ENCODE results near the gene WBP1L. TPM values are rescaled to one million over a fixed set of nuclear protein-coding genes. Genes with fewer than 3 reads are reported as not detected.

The WBP1L gene
- total and polyA plus RNA-seq, 12 donors, result 14.3 to 33.3 (median 20.7) TPM

DNA sequence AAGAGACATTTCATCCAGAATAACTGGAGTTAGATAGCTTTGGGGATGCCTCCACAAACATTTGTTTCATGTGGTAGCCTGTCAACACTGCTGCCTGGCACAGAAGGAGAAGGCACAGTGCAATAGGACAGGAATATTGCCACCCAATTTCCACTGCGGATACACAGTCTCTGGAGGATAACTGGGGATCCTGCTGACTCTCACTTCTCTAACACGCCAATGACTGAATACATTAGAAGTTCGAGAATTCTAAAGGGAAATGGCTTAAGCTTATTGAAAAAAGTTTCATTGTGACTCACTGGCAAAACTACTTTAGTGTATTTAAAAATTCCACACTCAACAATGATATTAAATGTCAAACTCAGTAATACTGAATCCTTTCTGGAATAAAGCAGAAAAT lies 42.5 kb upstream of the WBP1L start:
- intact Hi-C loops (cut with DNase I), result no loop called here
- Histone ChIP-seq H3K27me3 (no peaks in the 10 kb centered on the region), H3K27ac (no peak overlapping the region), H3K36me3 (peaks cover 0 to 45% (median 18%) of the 10 kb centered on the region in 9 donors), H3K4me3 (no peak overlapping the region), H3K4me1 (peaks cover 0 to 14% (median 0%) of the 10 kb centered on the region in 9 donors), H3K9me3 (no peaks in the 10 kb centered on the region)
- 78 to 79% methylated on average over 3 of the region's 3 CpGs for WGBS, 2 donors
- ATAC-seq, result peak in 5 of 8 donors; percentile 42 to 85 (median 64)
- TF ChIP-seq, protein P1, sequence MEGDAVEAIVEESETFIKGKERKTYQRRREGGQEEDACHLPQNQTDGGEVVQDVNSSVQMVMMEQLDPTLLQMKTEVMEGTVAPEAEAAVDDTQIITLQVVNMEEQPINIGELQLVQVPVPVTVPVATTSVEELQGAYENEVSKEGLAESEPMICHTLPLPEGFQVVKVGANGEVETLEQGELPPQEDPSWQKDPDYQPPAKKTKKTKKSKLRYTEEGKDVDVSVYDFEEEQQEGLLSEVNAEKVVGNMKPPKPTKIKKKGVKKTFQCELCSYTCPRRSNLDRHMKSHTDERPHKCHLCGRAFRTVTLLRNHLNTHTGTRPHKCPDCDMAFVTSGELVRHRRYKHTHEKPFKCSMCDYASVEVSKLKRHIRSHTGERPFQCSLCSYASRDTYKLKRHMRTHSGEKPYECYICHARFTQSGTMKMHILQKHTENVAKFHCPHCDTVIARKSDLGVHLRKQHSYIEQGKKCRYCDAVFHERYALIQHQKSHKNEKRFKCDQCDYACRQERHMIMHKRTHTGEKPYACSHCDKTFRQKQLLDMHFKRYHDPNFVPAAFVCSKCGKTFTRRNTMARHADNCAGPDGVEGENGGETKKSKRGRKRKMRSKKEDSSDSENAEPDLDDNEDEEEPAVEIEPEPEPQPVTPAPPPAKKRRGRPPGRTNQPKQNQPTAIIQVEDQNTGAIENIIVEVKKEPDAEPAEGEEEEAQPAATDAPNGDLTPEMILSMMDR (IDR thresholded peaks at IDR 0.05), result no peak
- DNase-seq, result no peak

DNA sequence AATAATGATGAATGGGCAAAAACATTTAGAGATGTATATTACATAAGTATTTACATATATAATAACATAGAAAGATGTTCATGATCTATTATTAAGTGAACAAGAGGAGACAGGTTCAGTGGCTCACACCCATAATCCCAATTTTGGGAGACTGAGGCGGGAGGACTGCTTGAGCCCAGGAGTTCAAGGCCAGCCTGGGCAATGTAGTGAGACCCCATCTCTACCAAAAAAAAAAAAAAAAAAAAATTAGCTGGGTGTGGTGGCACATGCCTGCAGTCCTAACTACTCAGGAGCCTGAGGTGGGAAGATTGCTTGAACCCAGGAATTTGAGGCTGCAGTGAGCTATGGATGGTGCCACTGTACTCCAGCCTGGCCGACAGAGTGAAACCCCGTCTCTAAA lies 42.0 kb upstream of the WBP1L start:
- Histone ChIP-seq H3K36me3 (peaks cover 0 to 40% (median 18%) of the 10 kb centered on the region in 9 donors), H3K9me3 (no peaks in the 10 kb centered on the region), H3K4me1 (peaks cover 0 to 14% (median 0%) of the 10 kb centered on the region in 9 donors), H3K4me3 (no peak overlapping the region), H3K27ac (no peak overlapping the region), H3K27me3 (no peaks in the 10 kb centered on the region)
- intact Hi-C loops (cut with DNase I), result no loop called here
- no peak for DNase-seq
- TF ChIP-seq, protein P1 (IDR thresholded peaks at IDR 0.05), result no peak
- 97% methylated on average over 3 of the region's 3 CpGs for WGBS, 2 donors
- no peak for ATAC-seq

DNA sequence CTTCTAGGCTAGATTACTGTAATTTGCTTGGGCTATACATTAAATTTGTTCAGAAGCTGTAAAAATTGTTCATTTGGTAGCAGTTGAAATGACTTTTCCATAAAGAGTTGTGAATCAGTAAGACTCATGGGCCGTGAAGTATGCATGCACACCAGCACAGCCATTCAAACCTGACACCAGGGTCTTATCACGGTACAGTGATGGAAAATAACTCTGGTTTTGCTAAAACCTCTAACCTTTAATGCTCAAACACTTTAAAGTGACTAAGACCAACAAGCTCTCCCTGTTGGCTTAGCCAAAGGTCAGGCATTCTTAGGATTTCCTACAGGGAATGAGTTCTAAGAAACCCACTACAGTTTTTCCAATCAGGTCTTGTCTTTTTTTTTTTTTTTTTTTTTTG lies 41.0 kb upstream of the WBP1L start:
- TF ChIP-seq, protein P1 (IDR thresholded peaks at IDR 0.05), result no peak
- Histone ChIP-seq H3K27me3 (no peaks in the 10 kb centered on the region), H3K4me1 (peaks cover 0 to 14% (median 0%) of the 10 kb centered on the region in 9 donors), H3K9me3 (no peaks in the 10 kb centered on the region), H3K4me3 (no peak overlapping the region), H3K27ac (no peak overlapping the region), H3K36me3 (peaks cover 0 to 33% (median 16%) of the 10 kb centered on the region in 9 donors)
- 78 to 80% methylated on average over 2 of the region's 2 CpGs for WGBS, 2 donors
- intact Hi-C loops (cut with DNase I), result no loop called here
- DNase-seq (no peak), ATAC-seq (no peak)

DNA sequence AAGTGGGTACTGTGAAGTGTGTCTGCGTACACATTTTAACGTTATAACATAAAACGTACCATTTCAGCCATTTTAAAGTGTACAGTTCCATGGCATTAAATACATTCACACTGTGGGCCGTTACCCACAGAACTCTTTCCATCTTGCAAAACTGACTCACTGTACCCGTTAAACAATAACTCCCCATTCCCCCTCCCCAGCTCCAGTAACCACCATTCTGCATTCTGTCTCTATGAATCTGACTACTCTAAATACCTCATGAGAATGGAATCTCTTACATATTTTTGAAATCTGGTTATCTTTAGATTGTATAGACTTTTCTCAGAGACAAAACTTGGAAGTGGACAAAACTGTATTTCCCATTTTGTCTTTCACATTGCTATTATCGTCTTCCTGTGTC lies 38.8 kb upstream of the WBP1L start:
- peaks cover 0 to 13% (median 6%) of the 10 kb centered on the region in 9 donors for H3K36me3 ChIP-seq
- DNase-seq (no peak), ATAC-seq (no peak)
- no peak overlapping the region for H3K27ac ChIP-seq
- no peaks in the 10 kb centered on the region for H3K9me3 ChIP-seq
- no peaks in the 10 kb centered on the region for H3K27me3 ChIP-seq
- intact Hi-C loops (cut with DNase I), result no loop called here
- peaks cover 0 to 14% (median 0%) of the 10 kb centered on the region in 9 donors for H3K4me1 ChIP-seq
- TF ChIP-seq, protein P1 (IDR thresholded peaks at IDR 0.05), result no peak
- 78 to 83% methylated on average over 6 of the region's 6 CpGs for WGBS, 2 donors
- H3K4me3 ChIP-seq, result no peak overlapping the region

Measured in heart right ventricle (tissue), 16 donors.